ENCODE measurements around the gene ZFYVE26.

GRCh38 chr14:67768219-67768618 lies 48.2 kb downstream of the ZFYVE26 start:
- no peak for TF ChIP-seq EZH2phosphoT487 (IDR thresholded peaks at IDR 0.05; ENCODE audit: borderline replicate concordance, low read length)
- TF ChIP-seq, protein P1, sequence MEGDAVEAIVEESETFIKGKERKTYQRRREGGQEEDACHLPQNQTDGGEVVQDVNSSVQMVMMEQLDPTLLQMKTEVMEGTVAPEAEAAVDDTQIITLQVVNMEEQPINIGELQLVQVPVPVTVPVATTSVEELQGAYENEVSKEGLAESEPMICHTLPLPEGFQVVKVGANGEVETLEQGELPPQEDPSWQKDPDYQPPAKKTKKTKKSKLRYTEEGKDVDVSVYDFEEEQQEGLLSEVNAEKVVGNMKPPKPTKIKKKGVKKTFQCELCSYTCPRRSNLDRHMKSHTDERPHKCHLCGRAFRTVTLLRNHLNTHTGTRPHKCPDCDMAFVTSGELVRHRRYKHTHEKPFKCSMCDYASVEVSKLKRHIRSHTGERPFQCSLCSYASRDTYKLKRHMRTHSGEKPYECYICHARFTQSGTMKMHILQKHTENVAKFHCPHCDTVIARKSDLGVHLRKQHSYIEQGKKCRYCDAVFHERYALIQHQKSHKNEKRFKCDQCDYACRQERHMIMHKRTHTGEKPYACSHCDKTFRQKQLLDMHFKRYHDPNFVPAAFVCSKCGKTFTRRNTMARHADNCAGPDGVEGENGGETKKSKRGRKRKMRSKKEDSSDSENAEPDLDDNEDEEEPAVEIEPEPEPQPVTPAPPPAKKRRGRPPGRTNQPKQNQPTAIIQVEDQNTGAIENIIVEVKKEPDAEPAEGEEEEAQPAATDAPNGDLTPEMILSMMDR (conservative IDR thresholded peaks at IDR 0.05; ENCODE audit: low read depth, low read length) = no peak
- TF ChIP-seq EZH2 (IDR thresholded peaks at IDR 0.05; ENCODE audit: low read length, unreplicated experiment) = no peak
